Ovary (tissue), 9 donors: Measurements from ENCODE around the gene MAD1L1. TPM values are rescaled to one million over a fixed set of nuclear protein-coding genes. Genes with fewer than 3 reads are reported as not detected.

Experiments used
- DNase-seq, 5 donors: peaks; one replicate each; pipeline ENCODE4 v3.0.0-alpha.2; 2019 to 2020
- H3K27ac ChIP-seq, 2 donors: fragments of 200-600 bp; one replicate each; pipeline versions ENCODE4 v1.5.1 to v1.8.0; 2019 to 2022
- H3K27me3 ChIP-seq: fragments of 200-600 bp; one replicate; pipeline ENCODE4 v1.8.0; 2022
- H3K36me3 ChIP-seq: fragments of 200-600 bp; sonication (generic); one replicate; pipeline ENCODE4 v1.5.1; 2019
- H3K4me1 ChIP-seq: one replicate; pipeline ENCODE4 v1.8.1; 2013; ENCODE audit warnings: mild to moderate bottlenecking, moderate library complexity; ENCODE audit not compliant: insufficient read depth
- H3K4me3 ChIP-seq: fragments of 200-600 bp; sonication (generic); one replicate; pipeline ENCODE4 v1.5.1; 2017
- H3K9me3 ChIP-seq, 2 donors: fragments of 200-600 bp in 1 of 2; sonication (generic) in 1 of 2; one replicate each; pipeline versions ENCODE4 v1.5.1 to v1.8.1; 2013 to 2019; ENCODE audit warnings: mild to moderate bottlenecking in 1 of 2, moderate library complexity in 1 of 2
- EP300 ChIP-seq: sonication (generic); formaldehyde crosslinking; IDR thresholded peaks from one replicate; pipeline ENCODE4 v1.6.1; 2017; ENCODE audit warnings: antibody characterized with exemption
- POLR2A ChIP-seq: fragments of 450-650 bp; IDR thresholded peaks from one replicate; pipeline ENCODE4 v1.6.1; 2017; ENCODE audit warnings: antibody characterized with exemption, mild to moderate bottlenecking, moderate library complexity
- WGBS, 3 donors: extraction: QIAGEN DNeasy Blood & Tissue Kit in 1 of 3; methylation state at CpG; one replicate each; pipeline versions ENCODE4 v1.1.5 to v1.1.7; 2013 to 2017; 5-methylcytosine and 5-hydroxymethylcytosine counted together
- intact Hi-C, 4 donors: fragments of 100-400 bp; cut with DNase I; formaldehyde crosslinking; loops; one replicate each; pipeline versions ENCODE4 v1.11.0 to v1.15.1; 2022 to 2023
- polyA plus RNA-seq, 2 donors: library from polyadenylated mRNA; stranded (reverse); fragments of 200-250 nt in 1 of 2; fragments of 350-450 nt in 1 of 2; fragmentation: Illumina TruSeq in 1 of 2; extraction: RNeasy Lipid Tissue Mini Kit (QIAGEN cat#74804) in 1 of 2; gene quantifications; one replicate each; pipeline ENCODE4 v1.2.3, GENCODE V29; 2013 to 2014
- total RNA-seq, 7 donors: library from RNA; depleted of rRNA in 2 of 7; stranded (reverse); fragments of >200 nt in 2 of 7; fragmentation: NEBNext Ultra II Directional in 3 of 7; extraction: Animal tissue kit (Norgen Biotek cat#: 25700) in 3 of 7; gene quantifications; one replicate each; pipeline versions ENCODE4 v1.1.0 to v1.2.4, GENCODE V29; 2016 to 2023
- TF ChIP-seq, protein P1 (sequence below), 3 donors: fragments of 450-650 bp in 2 of 3; fragments of 200-600 bp in 1 of 3; IDR thresholded peaks; one replicate each; pipeline versions ENCODE4 v1.5.1 to v1.8.0; 2016 to 2022; ENCODE audit warnings: antibody characterized with exemption in 3 of 3, mild to moderate bottlenecking in 1 of 3
- donor health status: DM: no; HTN: no; CAD: no; lungs with moderate emphysema.
- donor health status: DM: no; HTN: no; CAD: no.
- donor health status: Bipolar disorder and iron deficiency.
- donor health status: DM: yes; HTN: yes; CAD: no.
- donor health status: DM: no; HTN: no; CAD: no.
- donor health status: DM: yes; HTN: yes; CAD: no.

MAD1L1 gene
- total and polyA plus RNA-seq, 9 donors, result 5.9 to 36.6 (median 22.8) TPM

GRCh38 chr7:2014391-2015241, 218.1 kb downstream of the MAD1L1 start:
- peaks cover 11% of the 10 kb centered on the region for H3K4me1 ChIP-seq
- TF ChIP-seq EP300, result no peak
- TF ChIP-seq, protein P1, sequence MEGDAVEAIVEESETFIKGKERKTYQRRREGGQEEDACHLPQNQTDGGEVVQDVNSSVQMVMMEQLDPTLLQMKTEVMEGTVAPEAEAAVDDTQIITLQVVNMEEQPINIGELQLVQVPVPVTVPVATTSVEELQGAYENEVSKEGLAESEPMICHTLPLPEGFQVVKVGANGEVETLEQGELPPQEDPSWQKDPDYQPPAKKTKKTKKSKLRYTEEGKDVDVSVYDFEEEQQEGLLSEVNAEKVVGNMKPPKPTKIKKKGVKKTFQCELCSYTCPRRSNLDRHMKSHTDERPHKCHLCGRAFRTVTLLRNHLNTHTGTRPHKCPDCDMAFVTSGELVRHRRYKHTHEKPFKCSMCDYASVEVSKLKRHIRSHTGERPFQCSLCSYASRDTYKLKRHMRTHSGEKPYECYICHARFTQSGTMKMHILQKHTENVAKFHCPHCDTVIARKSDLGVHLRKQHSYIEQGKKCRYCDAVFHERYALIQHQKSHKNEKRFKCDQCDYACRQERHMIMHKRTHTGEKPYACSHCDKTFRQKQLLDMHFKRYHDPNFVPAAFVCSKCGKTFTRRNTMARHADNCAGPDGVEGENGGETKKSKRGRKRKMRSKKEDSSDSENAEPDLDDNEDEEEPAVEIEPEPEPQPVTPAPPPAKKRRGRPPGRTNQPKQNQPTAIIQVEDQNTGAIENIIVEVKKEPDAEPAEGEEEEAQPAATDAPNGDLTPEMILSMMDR (IDR thresholded peaks at IDR 0.05), result no peak
- no peak for TF ChIP-seq POLR2A
- intact Hi-C loops, result loop anchor here in 1 of 4 donors (5.0 kb wide), 1 partner anchor 187 kb away; no protein-coding TSS in a partner anchor
- no peaks in the 10 kb centered on the region for H3K9me3 ChIP-seq
- H3K27me3 ChIP-seq, result no peaks in the 10 kb centered on the region
- H3K36me3 ChIP-seq, result no peaks in the 10 kb centered on the region
- peak in 3 of 5 donors; percentile 16 to 27 (median 21) for DNase-seq
- no peak overlapping the region for H3K4me3 ChIP-seq
- WGBS, 3 donors, result 94 to 95% (median 94%) methylated on average over 46 to 47 of the region's 47 CpGs
- no peak overlapping the region for H3K27ac ChIP-seq

- no peaks in the 10 kb centered on the region for H3K27me3 ChIP-seq
- H3K36me3 ChIP-seq, result no peaks in the 10 kb centered on the region
- H3K4me3 ChIP-seq, result no peak overlapping the region
- H3K27ac ChIP-seq, result no peak overlapping the region
- TF ChIP-seq POLR2A, result no peak
- TF ChIP-seq, protein P1 (IDR thresholded peaks at IDR 0.05), result no peak
- TF ChIP-seq EP300, result no peak
- peak in 3 of 5 donors; percentile 9 to 33 (median 13) for DNase-seq
- no peaks in the 10 kb centered on the region for H3K9me3 ChIP-seq
- peaks cover 6% of the 10 kb centered on the region for H3K4me1 ChIP-seq
- intact Hi-C loops, result loop anchor here in 1 of 4 donors (5.0 kb wide), 1 partner anchor 186 kb away; no protein-coding TSS in a partner anchor
- 90 to 94% (median 91%) methylated on average over 34 of the region's 34 CpGs for WGBS, 3 donors
Measured at GRCh38 chr7:2013381-2014311, 219.1 kb downstream of the MAD1L1 start.

DNA sequence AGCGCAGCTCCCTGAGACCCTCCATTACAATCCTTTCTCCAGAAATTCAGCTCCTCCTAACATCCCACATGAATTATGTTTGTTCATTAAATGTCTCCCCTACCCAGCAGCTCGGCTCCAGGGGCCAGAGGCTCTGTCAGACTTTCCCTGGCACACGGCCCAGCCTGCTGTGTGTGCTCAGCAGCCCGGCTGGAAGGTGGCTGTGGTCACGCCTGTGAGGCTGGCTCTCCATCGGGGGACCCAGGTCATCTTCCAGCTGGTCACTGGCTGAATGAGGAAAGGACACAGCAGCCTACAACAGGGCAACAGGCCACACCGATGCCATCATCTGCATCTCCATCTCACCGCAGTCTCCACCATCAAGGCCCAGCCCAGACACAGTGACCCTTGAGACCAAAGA, 219.8 kb downstream of the MAD1L1 start:
- no peaks in the 10 kb centered on the region for H3K36me3 ChIP-seq
- intact Hi-C loops, result loop anchor here in 1 of 4 donors (5.0 kb wide), 1 partner anchor 186 kb away; no protein-coding TSS in a partner anchor
- H3K4me3 ChIP-seq, result no peak overlapping the region
- peak in 3 of 5 donors; percentile 9 to 40 (median 24) for DNase-seq
- H3K4me1 ChIP-seq, result no peaks in the 10 kb centered on the region
- no peaks in the 10 kb centered on the region for H3K9me3 ChIP-seq
- WGBS, 3 donors, result 58 to 67% (median 64%) methylated on average over 8 of the region's 8 CpGs
- TF ChIP-seq, protein P1 (IDR thresholded peaks at IDR 0.05), result no peak
- TF ChIP-seq POLR2A, result no peak
- TF ChIP-seq EP300, result no peak
- H3K27me3 ChIP-seq, result no peaks in the 10 kb centered on the region
- no peak overlapping the region for H3K27ac ChIP-seq
